UCSD-AML1 (cell line): ENCODE results near the gene ADARB2.
"Not testable (repeated sequence)": the region's sequence is repeated elsewhere in the genome, so short reads cannot be mapped to it uniquely, and the experiment has no call there.

Experiments used
- DNase-seq: peaks from one replicate; lab custom pipeline; 2025; ENCODE audit not compliant: unreplicated experiment; lab: John Stamatoyannopoulos, UW

The ADARB2 gene

DNA sequence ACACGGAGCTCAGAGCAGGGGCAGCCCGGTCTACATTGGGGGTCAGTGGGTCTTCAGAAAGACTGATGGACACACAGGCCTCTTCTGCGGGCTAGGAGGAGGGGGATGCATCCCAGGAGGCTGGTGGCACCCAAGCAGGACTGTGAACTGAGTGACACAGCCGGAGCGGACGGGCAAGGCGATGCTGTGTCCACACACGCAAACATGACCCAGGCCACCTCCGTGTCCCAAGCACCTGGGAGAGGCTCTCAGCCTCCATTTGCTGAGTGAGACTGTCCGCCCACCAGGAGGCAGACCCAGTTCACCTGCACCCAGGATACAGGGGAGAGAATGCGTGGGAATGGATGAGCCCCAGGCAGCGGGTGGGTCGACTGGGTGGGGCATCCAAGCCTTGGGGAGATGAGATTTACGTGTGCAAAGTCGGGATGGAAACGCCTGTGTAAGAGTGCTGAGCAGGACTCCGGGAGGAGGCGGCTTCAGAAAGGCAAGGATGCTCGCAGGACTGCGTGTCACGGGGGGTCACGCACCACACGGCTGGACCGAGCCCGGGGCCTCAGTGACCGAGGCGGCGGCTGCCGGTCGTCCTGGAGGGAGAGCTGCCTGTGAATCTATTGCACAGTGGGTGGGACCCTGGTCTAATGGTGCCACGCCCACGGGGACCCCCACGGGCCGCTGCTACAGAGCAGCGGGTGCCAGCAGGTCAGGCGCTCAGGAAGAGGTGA is 262.8 kb downstream of the ADARB2 start:
- DNase-seq, result no peak

- no peak for DNase-seq
Observed at GRCh38 chr10:1473874-1474273, 263.5 kb downstream of the ADARB2 start.

GRCh38 chr10:1472178-1472958 is 265.0 kb downstream of the ADARB2 start:
- no peak for DNase-seq

GRCh38 chr10:1468811-1469210 is 268.5 kb downstream of the ADARB2 start:
- DNase-seq, result no peak

GRCh38 chr10:1467334-1468076 is 269.8 kb downstream of the ADARB2 start:
- DNase-seq, result no peak

- no peak for DNase-seq
Observed at GRCh38 chr10:1465993-1466764, 271.1 kb downstream of the ADARB2 start.

GRCh38 chr10:1465418-1465911 is 271.9 kb downstream of the ADARB2 start:
- DNase-seq, result no peak

- no peak for DNase-seq
Observed at GRCh38 chr10:1464881-1465417, 272.4 kb downstream of the ADARB2 start.

- not testable (repeated sequence) for DNase-seq
Observed at GRCh38 chr10:1463971-1464370, 273.4 kb downstream of the ADARB2 start.

- no peak for DNase-seq
Observed at GRCh38 chr10:1462994-1463633, 274.2 kb downstream of the ADARB2 start.

GRCh38 chr10:1462521-1462920 is 274.8 kb downstream of the ADARB2 start:
- DNase-seq, result no peak

- no peak for DNase-seq
Observed at GRCh38 chr10:1462032-1462431, 275.3 kb downstream of the ADARB2 start.

DNA sequence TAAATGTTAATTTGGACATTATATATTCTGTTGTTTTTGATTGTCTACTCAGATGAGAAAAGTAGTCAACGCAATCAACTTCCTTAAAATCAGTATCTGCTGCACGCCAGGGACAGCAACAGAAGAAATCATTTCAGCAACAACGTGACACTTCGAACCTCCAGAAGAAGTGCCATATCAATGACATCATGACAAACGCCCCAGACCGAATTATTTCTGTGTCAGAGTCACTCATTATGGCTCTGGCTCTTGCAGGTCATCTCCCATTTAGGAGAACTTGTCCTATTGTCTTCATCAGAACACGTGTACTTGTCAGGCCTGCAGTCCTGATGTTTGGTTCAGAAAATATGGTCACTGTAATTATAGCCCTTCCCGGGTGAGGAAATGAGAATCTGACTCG is 276.3 kb downstream of the ADARB2 start:
- no peak for DNase-seq

- DNase-seq, result not testable (repeated sequence)
Observed at GRCh38 chr10:1459664-1460063, 277.7 kb downstream of the ADARB2 start.

DNA sequence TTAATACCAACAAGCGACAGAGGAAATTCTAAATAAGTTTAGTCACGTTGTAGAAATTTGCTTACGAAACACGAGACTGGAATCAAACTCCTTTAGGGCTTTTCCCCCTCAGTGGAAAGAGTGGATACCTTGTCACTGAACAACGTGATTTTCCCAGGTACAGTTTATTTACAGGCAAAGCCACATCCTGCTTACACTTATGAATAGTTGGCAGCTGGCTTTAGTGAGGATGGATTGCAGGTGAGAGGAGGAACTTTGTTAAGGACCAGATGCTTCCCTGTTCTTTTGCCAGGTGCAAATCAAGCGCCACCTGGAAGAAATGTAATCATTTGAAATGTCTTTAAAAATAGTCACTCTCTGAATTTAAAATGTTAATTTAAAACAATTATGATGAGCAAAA is 282.4 kb downstream of the ADARB2 start:
- no peak for DNase-seq

DNA sequence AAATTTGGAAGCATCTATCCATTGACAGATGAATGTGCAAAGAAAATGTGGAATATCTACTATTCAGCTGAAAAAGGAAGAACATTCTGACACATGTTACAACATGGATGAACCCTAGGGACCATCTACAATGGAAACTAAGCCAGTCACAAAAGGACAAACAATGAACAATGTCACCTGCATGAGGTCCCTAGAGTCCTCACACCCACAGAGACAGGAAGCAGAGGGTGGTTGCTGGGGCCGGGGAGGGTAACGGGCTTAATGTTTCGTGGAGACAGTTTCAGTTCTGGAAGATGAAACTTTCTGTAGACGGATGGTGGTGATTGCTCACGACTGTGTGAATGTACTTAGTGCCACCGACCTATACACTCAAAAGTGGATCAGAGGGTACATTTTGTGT is 282.9 kb downstream of the ADARB2 start:
- no peak for DNase-seq

DNA sequence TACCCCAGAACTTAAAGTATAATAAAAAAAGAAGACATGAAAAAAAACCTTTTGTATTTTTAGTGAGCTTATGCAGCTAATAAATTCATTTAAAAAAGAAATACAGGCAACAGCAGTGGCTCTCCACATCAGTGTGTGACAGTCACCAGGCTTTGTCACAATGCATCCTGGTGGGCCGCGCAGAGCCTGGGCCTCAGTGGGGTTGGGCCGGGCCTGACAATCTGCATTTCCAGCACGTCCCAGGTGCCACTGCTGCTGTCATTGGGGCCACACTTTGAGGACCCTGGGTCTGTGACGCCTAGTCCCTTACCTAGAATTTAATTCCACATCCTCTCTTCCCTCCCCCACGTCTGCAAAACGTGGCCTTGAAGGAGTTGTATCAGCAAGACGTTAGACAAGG is 284.5 kb downstream of the ADARB2 start:
- DNase-seq, result no peak

- no peak for DNase-seq
Observed at GRCh38 chr10:1451941-1452340, 285.4 kb downstream of the ADARB2 start.

DNA sequence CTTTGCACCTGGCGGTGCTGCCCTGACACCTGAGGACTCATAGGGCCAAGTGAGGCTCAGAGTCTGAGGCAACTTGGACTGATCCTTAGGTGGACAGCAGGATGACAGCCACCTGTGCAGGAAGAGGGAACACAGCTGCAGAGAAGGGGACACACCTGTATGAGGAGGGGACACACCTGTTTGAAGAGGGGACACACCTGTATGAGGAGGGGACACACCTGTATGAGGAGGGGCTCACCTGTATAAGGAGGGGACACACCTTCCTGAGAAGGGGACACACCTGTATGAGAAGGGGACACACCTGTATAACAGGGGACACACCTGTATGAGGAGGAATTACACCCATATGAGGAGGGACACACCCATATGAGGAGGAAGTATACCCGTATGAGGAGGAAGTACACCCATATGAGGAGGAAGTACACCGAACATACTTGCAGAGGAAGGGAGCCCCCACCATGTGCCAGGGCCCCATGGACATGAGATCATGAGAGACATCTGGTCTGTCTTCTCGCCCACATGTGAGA is 285.9 kb downstream of the ADARB2 start:
- no peak for DNase-seq
